Effector memory CD8-positive, alpha-beta T cell (primary cell): ENCODE measurements around the gene CRYBG1.

Experiments
- ATAC-seq: fragments of 150-1000 bp; cut with Tn5 transposase; replicated peaks from 2 replicates; pipeline ENCODE4 v1.10.0; 2021; ENCODE audit warnings: mild to moderate bottlenecking, moderate library complexity
- DNase-seq, 3 experiments: peaks; one replicate each; pipeline ENCODE4 v3.0.0; 2021
- H3K27ac Mint-ChIP-seq, 2 donors: one replicate each; pipeline ENCODE4 v1.8.0; 2022; ENCODE audit warnings: mild to moderate bottlenecking in 2 of 2, mixed read lengths in 2 of 2, moderate library complexity in 2 of 2
- H3K27me3 Mint-ChIP-seq, 2 donors: one replicate each; pipeline ENCODE4 v1.8.0; 2022; ENCODE audit warnings: mixed read lengths in 2 of 2
- H3K36me3 Mint-ChIP-seq: one replicate; pipeline ENCODE4 v1.8.0; 2022; ENCODE audit warnings: mild to moderate bottlenecking, moderate library complexity, mixed read lengths; ENCODE audit not compliant: insufficient read depth
- H3K4me1 Mint-ChIP-seq, 2 donors: one replicate each; pipeline ENCODE4 v1.8.0; 2022; ENCODE audit warnings: low read depth in 2 of 2, mixed read lengths in 2 of 2
- H3K4me3 Mint-ChIP-seq, 2 donors: one replicate each; pipeline ENCODE4 v1.8.0; 2022; ENCODE audit warnings: mild to moderate bottlenecking in 2 of 2, mixed read lengths in 2 of 2, moderate library complexity in 2 of 2
- H3K9me3 Mint-ChIP-seq, 2 donors: one replicate each; pipeline ENCODE4 v1.8.0; 2022; ENCODE audit warnings: mixed read lengths in 2 of 2

The CRYBG1 gene

GRCh38 chr6:106617857-106618256 is 257.3 kb downstream of the CRYBG1 start:
- no peak for ATAC-seq
- DNase-seq, result no peak
- Mint-ChIP-seq H3K4me1 (no peaks in the 10 kb centered on the region), H3K27me3 (no peaks in the 10 kb centered on the region), H3K4me3 (no peak overlapping the region), H3K36me3 (peaks cover 4% of the 10 kb centered on the region), H3K27ac (no peak overlapping the region), H3K9me3 (no peaks in the 10 kb centered on the region)

DNA sequence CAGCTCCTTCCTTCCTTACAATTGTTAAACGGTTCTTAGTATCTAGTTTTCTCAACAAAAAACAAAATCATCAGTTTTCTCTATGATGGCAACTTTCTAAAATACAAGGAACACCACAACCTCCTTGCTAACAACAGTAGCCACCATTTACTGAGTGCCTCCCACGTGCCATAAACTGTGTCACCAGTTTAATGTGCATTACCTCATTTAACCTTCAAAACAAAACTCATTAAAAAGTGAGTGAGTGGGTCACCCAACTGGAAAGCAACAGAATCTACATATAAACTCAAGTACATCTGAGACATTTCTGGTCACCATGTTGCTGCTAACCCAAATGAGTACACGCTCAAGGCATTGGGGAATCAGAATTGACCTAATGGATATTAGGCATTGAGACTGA is 257.8 kb downstream of the CRYBG1 start:
- Mint-ChIP-seq H3K27me3 (no peaks in the 10 kb centered on the region), H3K4me1 (no peaks in the 10 kb centered on the region), H3K36me3 (peaks cover 4% of the 10 kb centered on the region), H3K4me3 (no peak overlapping the region), H3K27ac (no peak overlapping the region), H3K9me3 (no peaks in the 10 kb centered on the region)
- DNase-seq (no peak), ATAC-seq (no peak)

DNA sequence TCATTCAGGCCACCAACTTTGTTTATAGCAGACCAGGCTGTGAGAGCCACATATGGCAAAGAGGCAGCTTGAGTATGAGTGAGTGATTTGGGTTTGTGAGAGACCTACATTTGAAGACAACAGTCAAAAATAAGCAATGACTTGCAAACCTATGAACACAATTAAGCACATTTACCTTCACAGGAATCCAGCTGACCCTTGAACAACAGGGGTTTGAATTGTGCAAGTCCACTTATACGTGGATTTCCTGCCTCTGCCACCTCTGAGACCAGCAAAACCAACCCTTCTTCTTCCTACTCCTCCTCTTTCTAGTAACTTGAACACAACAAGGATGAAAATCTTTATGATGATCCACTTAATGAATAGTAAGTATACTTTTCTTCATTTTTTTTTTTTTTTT is 258.7 kb downstream of the CRYBG1 start:
- no peaks in the 10 kb centered on the region for H3K9me3 Mint-ChIP-seq
- ATAC-seq (no peak), DNase-seq (no peak)
- no peaks in the 10 kb centered on the region for H3K27me3 Mint-ChIP-seq
- no peak overlapping the region for H3K4me3 Mint-ChIP-seq
- no peak overlapping the region for H3K27ac Mint-ChIP-seq
- H3K4me1 Mint-ChIP-seq, result no peaks in the 10 kb centered on the region
- peaks cover 4% of the 10 kb centered on the region for H3K36me3 Mint-ChIP-seq

GRCh38 chr6:106620931-106621672 is 260.6 kb downstream of the CRYBG1 start:
- Mint-ChIP-seq H3K27ac (no peak overlapping the region), H3K9me3 (no peaks in the 10 kb centered on the region), H3K36me3 (peaks cover 10% of the 10 kb centered on the region), H3K4me1 (peaks cover 0 to 2% of the 10 kb centered on the region in 2 donors), H3K27me3 (no peaks in the 10 kb centered on the region), H3K4me3 (no peak overlapping the region)
- ATAC-seq (no peak), DNase-seq (no peak)
